ENCODE measurements around the gene NSD2. TPM values are rescaled to one million over a fixed set of nuclear protein-coding genes. Genes with fewer than 3 reads are reported as not detected.

Gene NSD2
- total RNA-seq, 1 experiment from 2014 or later = 136 TPM

DNA sequence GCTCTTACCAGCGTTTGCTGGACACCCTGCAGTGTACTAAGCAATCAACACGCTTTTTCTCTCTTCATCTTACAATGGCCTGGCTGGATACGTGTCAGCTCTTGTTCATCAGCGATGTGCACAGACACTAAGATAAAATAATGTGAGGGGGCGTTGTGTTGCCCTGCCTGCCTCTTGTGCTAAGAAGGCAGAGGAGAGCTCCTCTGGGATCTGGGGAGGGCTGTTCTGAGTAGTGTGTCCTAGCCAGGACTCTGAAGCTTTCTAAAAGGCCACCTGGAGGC is 87.9 kb downstream of the NSD2 start:
- no peak overlapping the region for H3K18ac ChIP-seq (ENCODE audit: insufficient read length, low read depth, low read length)
- Mint-ChIP-seq H3K9me3 (no peaks in the 10 kb centered on the region), H3K27ac (peak overlapping the region in 2 of 3 experiments; percentile 14 to 65; a peak in 2 of 7 replicates)

More for the DNA sequence above, 87.9 kb downstream of the NSD2 start:
- TF ChIP-seq, protein P1, sequence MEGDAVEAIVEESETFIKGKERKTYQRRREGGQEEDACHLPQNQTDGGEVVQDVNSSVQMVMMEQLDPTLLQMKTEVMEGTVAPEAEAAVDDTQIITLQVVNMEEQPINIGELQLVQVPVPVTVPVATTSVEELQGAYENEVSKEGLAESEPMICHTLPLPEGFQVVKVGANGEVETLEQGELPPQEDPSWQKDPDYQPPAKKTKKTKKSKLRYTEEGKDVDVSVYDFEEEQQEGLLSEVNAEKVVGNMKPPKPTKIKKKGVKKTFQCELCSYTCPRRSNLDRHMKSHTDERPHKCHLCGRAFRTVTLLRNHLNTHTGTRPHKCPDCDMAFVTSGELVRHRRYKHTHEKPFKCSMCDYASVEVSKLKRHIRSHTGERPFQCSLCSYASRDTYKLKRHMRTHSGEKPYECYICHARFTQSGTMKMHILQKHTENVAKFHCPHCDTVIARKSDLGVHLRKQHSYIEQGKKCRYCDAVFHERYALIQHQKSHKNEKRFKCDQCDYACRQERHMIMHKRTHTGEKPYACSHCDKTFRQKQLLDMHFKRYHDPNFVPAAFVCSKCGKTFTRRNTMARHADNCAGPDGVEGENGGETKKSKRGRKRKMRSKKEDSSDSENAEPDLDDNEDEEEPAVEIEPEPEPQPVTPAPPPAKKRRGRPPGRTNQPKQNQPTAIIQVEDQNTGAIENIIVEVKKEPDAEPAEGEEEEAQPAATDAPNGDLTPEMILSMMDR (conservative IDR thresholded peaks at IDR 0.05) = no peak
- H3K9ac ChIP-seq (ENCODE audit: extremely low read depth, insufficient read length, low read length) = no peak overlapping the region
- H3K4me1 ChIP-seq (ENCODE audit: insufficient read depth, low read length) = no peaks in the 10 kb centered on the region
- H4K20me1 ChIP-seq (ENCODE audit: control insufficient read depth, insufficient read depth, insufficient read length) = no peaks in the 10 kb centered on the region
- no peak overlapping the region for H2BK12ac ChIP-seq (ENCODE audit: insufficient read length, low read depth, low read length)
- no CpG with 5 or more reads among the region's 5 CpGs for WGBS (ENCODE audit: extremely low coverage, insufficient read length, low lambda C conversion rate)
- H4K5ac ChIP-seq (ENCODE audit: insufficient read length, low read depth, low read length) = no peak overlapping the region
- H3K27me3 ChIP-seq (ENCODE audit: insufficient read depth, low read length) = no peaks in the 10 kb centered on the region
- H2AK5ac ChIP-seq (ENCODE audit: insufficient read length, low read length) = no peak overlapping the region
- no peak overlapping the region for H2BK120ac ChIP-seq (ENCODE audit: low read depth, low read length, poor library complexity, severe bottlenecking)
- H3K4me2 ChIP-seq (ENCODE audit: insufficient read depth, insufficient read length, low read length) = no peak overlapping the region
- H3K36me3 Mint-ChIP-seq (ENCODE audit: insufficient read depth in 1 of 3, low read depth in 3 of 3) = peaks cover 43 to 89% (median 89%) of the 10 kb centered on the region in 3 experiments; a peak in 6 of 7 replicates
- H3K23ac ChIP-seq (ENCODE audit: insufficient read length, low read depth, low read length) = no peak overlapping the region
- H3K4me3 Mint-ChIP-seq = no peak overlapping the region
- H3K9me3 ChIP-seq (ENCODE audit: control insufficient read depth, low read depth, low read length) = no peaks in the 10 kb centered on the region
- no peak overlapping the region for H4K91ac ChIP-seq (ENCODE audit: insufficient read length, low read depth, low read length)
- no peaks in the 10 kb centered on the region for H3K23me2 ChIP-seq (ENCODE audit: insufficient read length, low read depth, low read length, poor library complexity, severe bottlenecking)
- DNase-seq = no peak
- H3K4me1 Mint-ChIP-seq = peaks cover 0 to 2% of the 10 kb centered on the region in 2 experiments; a peak in 2 of 4 replicates
- no peaks in the 10 kb centered on the region for H3K79me1 ChIP-seq (ENCODE audit: insufficient read depth, low read depth, low read length, poor library complexity, severe bottlenecking)
- no peak overlapping the region for H3K56ac ChIP-seq (ENCODE audit: insufficient read length, low read depth, low read length)
- H2BK5ac ChIP-seq (ENCODE audit: insufficient read length, low read length) = no peak overlapping the region
- H3K79me2 ChIP-seq (ENCODE audit: insufficient read depth, low read length) = no peaks in the 10 kb centered on the region
- H3K4ac ChIP-seq (ENCODE audit: low read depth, low read length) = no peak overlapping the region
- H3K14ac ChIP-seq (ENCODE audit: insufficient read depth, low read length) = no peak overlapping the region
- H2BK15ac ChIP-seq (ENCODE audit: low read depth, low read length) = no peak overlapping the region
- no peak overlapping the region for H3T11ph ChIP-seq (ENCODE audit: low read length)
- H2AFZ ChIP-seq (ENCODE audit: low read length) = no peak overlapping the region
- H2BK20ac ChIP-seq (ENCODE audit: low read depth, low read length, poor library complexity, severe bottlenecking) = no peak overlapping the region
- no peak overlapping the region for H4K8ac ChIP-seq (replicated peaks; ENCODE audit: insufficient read length, low read depth, low read length)
- no peaks in the 10 kb centered on the region for H3K27me3 Mint-ChIP-seq (ENCODE audit: low read depth)
- H3K27ac ChIP-seq (ENCODE audit: insufficient read length, low read depth, low read length) = no peak overlapping the region

Data from H9 (cell line).